HG03196 (cell line): ENCODE data around the gene CAPRIN1.
A peak's percentile ranks its signal among the peaks of the same experiment; 100 is the strongest.
"Not testable (repeated sequence)": the region's sequence is repeated elsewhere in the genome, so short reads cannot be mapped to it uniquely, and the experiment has no call there.

Experiments used
- ATAC-seq: cut with Tn5 transposase; IDR thresholded peaks from one replicate; pipeline ENCODE4 v1.9.1; 2021; ENCODE audit not compliant: unreplicated experiment

Gene CAPRIN1

GRCh38 chr11:34050581-34051348, 766 bp upstream of the CAPRIN1 start:
- no peak for ATAC-seq

- peak; percentile 48 for ATAC-seq
Observed at GRCh38 chr11:34052036-34052607, 591 bp downstream of the CAPRIN1 start.

GRCh38 chr11:34052608-34053160, 1.2 kb downstream of the CAPRIN1 start:
- no peak for ATAC-seq

- ATAC-seq: peak; percentile 36
Observed at GRCh38 chr11:34053161-34053686, 1.7 kb downstream of the CAPRIN1 start.

- not testable (repeated sequence) for ATAC-seq
Observed at GRCh38 chr11:34054351-34054750, 2.8 kb downstream of the CAPRIN1 start.

GRCh38 chr11:34055218-34056000, 3.9 kb downstream of the CAPRIN1 start:
- no peak for ATAC-seq

- no peak for ATAC-seq
Observed at GRCh38 chr11:34056672-34057071, 5.1 kb downstream of the CAPRIN1 start.

- no peak for ATAC-seq
Observed at GRCh38 chr11:34063061-34063795, 11.7 kb downstream of the CAPRIN1 start.

GRCh38 chr11:34064291-34064690, 12.8 kb downstream of the CAPRIN1 start:
- ATAC-seq: no peak

GRCh38 chr11:34065505-34066203, 14.1 kb downstream of the CAPRIN1 start:
- ATAC-seq: no peak

GRCh38 chr11:34066766-34067165, 15.2 kb downstream of the CAPRIN1 start:
- not testable (repeated sequence) for ATAC-seq

GRCh38 chr11:34067383-34068065, 16.0 kb downstream of the CAPRIN1 start:
- ATAC-seq: no peak

GRCh38 chr11:34068111-34068510, 16.6 kb downstream of the CAPRIN1 start:
- ATAC-seq: no peak

- not testable (repeated sequence) for ATAC-seq
Observed at GRCh38 chr11:34071306-34071705, 19.8 kb downstream of the CAPRIN1 start.

GRCh38 chr11:34072041-34072440, 20.5 kb downstream of the CAPRIN1 start:
- no peak for ATAC-seq

GRCh38 chr11:34072832-34073231, 21.3 kb downstream of the CAPRIN1 start:
- no peak for ATAC-seq

GRCh38 chr11:34074391-34074790, 22.9 kb downstream of the CAPRIN1 start:
- ATAC-seq: no peak

- ATAC-seq: no peak
Observed at GRCh38 chr11:34075178-34075820, 23.8 kb downstream of the CAPRIN1 start.

- ATAC-seq: no peak
Observed at GRCh38 chr11:34080609-34081008, 29.1 kb downstream of the CAPRIN1 start.
